Fibroblast of lung (primary cell): ENCODE data around the gene UXS1.

Experiments used
- EZH2 ChIP-seq: IDR thresholded peaks from 2 replicates; pipeline ENCODE4 v1.5.1; 2012; ENCODE audit warnings: low read length, control low read depth, mild to moderate bottlenecking; ENCODE audit errors: missing control alignments
- TF ChIP-seq, protein P1 (sequence below), 2 donors: IDR thresholded peaks in 1 of 2; conservative IDR thresholded peaks in 1 of 2; 1 replicate in 1 of 2; 2 replicates in 1 of 2; pipeline ENCODE4 v1.5.1; 2011 to 2012; ENCODE audit warnings: low read length in 2 of 2, control low read depth in 1 of 2, inconsistent platforms in 1 of 2, low read depth in 1 of 2, mild to moderate bottlenecking in 1 of 2

DNA sequence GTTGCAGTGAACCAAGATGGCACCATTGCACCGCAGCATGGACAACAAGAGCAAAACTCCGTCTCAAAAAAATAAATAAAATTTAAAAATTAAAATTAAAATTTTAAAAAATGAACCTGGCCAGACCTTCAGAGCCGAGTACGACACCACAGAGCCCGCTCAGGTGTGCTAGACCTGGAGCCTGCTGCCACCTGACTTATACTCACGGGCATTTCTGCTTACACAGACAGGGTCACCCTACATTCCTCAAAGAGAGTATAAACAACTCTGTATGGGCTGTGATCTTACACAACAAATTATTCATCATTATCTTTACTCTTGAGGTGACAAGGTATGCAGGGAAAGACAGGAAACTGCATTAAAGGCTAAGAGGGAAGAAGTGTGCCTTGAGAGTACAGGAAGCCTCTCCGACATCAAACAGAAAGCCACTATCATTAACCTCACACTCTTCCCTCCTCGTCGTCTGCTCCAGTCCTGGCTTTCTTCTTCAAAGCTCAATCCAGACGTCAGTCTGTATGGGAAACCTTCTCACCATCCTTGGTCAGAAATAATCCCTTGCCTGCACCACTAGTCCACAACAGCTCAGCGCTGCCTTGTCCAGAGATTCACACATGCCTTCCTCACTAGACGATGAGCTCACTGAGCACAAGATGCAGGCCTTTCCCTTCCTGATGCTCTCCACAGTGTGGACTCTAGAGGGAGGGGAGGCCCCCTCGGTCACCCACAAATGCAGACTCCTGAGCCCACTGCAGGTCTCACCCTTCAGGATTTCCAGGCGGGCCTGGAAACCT, 56.2 kb downstream of the UXS1 start:
- TF ChIP-seq, protein P1, sequence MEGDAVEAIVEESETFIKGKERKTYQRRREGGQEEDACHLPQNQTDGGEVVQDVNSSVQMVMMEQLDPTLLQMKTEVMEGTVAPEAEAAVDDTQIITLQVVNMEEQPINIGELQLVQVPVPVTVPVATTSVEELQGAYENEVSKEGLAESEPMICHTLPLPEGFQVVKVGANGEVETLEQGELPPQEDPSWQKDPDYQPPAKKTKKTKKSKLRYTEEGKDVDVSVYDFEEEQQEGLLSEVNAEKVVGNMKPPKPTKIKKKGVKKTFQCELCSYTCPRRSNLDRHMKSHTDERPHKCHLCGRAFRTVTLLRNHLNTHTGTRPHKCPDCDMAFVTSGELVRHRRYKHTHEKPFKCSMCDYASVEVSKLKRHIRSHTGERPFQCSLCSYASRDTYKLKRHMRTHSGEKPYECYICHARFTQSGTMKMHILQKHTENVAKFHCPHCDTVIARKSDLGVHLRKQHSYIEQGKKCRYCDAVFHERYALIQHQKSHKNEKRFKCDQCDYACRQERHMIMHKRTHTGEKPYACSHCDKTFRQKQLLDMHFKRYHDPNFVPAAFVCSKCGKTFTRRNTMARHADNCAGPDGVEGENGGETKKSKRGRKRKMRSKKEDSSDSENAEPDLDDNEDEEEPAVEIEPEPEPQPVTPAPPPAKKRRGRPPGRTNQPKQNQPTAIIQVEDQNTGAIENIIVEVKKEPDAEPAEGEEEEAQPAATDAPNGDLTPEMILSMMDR (conservative IDR thresholded peaks at IDR 0.05 in 1 of 2, IDR thresholded peaks at IDR 0.05 in 1 of 2; ENCODE audit: low read depth in 1 of 2, low read length in 2 of 2): no peak
- no peak for TF ChIP-seq EZH2
